GM12892 (cell line): ENCODE measurements around the gene FSIP1.

ENCODE experiments used
- POLR2A ChIP-seq: IDR thresholded peaks from 2 replicates; pipeline ENCODE4 v1.6.1; 2011; ENCODE audit warnings: low read depth, low read length, control low read depth
- POLR2AphosphoS5 ChIP-seq: IDR thresholded peaks from 2 replicates; pipeline ENCODE4 v1.6.1; 2011; ENCODE audit warnings: low read depth, low read length, control low read depth

- TF ChIP-seq POLR2A (no peak), POLR2AphosphoS5 (no peak)
These were observed 128.3 kb downstream of the FSIP1 start for GRCh38 chr15:39654304-39654703.
